Fibroblast of the conjunctiva (primary cell): Measurements from ENCODE around the gene SMIM10L2A.
"Not testable (repeated sequence)": the region's sequence is repeated elsewhere in the genome, so short reads cannot be mapped to it uniquely, and the experiment has no call there.

Source experiments
- DNase-seq: peaks from one replicate; pipeline ENCODE4 v3.0.0-alpha.2; 2010; ENCODE audit warnings: low read depth

SMIM10L2A gene

DNA sequence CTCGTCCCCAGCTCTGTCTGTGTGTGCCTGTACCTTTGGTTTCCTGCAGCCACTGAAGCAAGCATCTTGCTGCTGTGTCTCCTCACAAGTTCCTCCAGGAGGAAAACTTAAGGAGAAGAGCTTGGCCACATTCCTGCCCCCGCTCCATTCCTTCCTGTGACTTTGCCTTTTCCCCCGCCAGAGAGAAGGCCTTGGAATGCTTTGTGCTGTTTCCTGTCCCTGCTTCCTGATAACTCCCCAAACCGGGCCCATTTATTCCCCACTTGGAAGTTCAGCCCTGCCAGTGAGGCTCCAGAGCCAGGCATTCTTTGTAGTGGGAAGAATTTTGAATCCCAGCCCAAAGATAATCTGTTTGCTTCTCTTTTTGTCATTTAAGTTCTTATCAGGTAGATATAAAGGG, 33.1 kb downstream of the SMIM10L2A start:
- no peak for DNase-seq

DNA sequence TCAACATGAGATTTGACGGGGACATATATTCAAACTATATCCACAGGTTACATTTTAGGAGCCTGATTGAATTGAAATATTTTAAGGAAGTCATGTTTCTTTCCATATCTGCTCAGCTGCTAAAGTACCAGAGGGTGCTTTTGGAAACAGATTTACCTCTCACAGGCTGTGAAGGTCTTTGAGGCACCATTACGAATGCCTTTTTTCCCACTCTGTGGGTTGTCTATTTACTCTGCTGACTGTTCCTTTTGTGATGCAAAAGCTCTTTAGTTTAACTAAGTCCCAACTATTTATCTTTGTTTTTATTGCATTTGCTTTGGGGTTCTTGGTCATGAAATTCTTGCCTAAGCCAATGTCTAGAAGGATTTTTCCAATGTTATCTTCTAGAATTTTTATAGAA, 40.0 kb downstream of the SMIM10L2A start:
- DNase-seq = not testable (repeated sequence)

DNA sequence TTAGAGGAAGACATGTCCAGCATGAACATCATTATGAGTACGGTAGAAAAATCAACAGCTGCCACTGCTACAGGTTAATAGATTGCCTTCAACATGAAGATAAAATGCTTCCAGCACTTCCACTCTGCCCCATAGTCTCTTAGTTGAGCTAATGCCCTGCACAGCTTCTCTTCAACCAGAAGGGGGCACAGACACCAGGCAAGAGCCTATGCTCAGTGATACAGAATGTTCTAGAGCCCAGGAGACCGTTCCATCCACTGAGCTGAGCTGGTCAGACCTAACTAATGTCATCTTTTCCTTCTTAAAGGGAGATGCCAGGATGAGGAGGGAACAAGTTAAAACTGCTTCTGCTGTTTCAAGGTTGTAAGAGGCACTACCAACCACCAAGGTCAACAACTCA, 42.2 kb downstream of the SMIM10L2A start:
- no peak for DNase-seq

DNA sequence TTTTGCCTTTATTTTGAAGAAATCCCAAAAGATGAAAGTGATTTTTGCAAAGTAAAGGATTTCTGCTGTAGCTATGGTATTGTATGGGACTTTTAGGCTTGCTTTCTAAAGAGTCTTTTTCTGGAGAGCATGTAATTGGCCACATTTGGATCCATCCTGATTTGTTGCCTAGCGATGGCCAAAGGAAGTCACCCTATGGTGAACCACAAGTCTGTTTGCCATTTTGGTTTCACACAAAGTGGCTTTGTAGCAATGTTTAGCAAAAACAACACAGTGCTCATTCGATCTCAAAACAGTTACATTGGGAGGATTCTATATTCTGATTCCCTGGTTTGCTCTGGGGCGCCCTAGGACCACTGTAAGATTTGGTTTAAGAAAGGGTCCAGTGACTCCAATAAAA, 54.6 kb downstream of the SMIM10L2A start:
- no peak for DNase-seq

DNA sequence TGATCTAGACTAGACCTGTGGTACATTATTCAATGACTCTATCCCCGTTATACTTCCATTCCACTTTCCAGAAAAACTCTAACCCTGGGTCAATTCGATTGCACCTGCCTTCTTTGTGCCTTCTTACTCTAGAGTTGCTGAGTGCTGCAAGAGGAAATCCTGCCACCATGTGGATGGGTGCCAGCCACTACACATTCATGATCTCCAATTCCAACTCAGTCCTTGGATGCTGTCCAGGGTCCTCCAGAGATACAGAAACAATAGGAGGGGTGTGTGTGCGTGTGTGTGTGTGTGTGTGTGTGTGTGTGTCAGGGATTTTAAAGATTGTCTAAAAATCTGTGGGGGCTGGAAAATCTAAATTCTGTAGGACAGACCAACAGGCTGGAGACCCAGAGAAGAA, 55.8 kb downstream of the SMIM10L2A start:
- peak; percentile 30 for DNase-seq
